T-helper 17 cell (primary cell): ENCODE results near the gene COX7A2. TPM values are rescaled to one million over a fixed set of nuclear protein-coding genes. Genes with fewer than 3 reads are reported as not detected.
A peak's percentile ranks its signal among the peaks of the same experiment; 100 is the strongest.

Experiments used
- ATAC-seq: fragments of 150-1000 bp; cut with Tn5 transposase; 2 replicates; pipeline ENCODE4 v1.10.0; 2021; ENCODE audit warnings: mild to moderate bottlenecking, moderate library complexity
- DNase-seq, 3 donors: peaks; one replicate each; pipeline versions ENCODE4 v3.0.0 to v3.0.0-alpha.2; 2020 to 2021
- H3K9me3 ChIP-seq: one replicate; pipeline ENCODE4 v1.7.0; 2013; ENCODE audit warnings: low read length, mild to moderate bottlenecking; ENCODE audit not compliant: control insufficient read depth, poor library complexity, severe bottlenecking
- H3K27ac Mint-ChIP-seq: one replicate; pipeline ENCODE4 v1.8.0; 2022; ENCODE audit warnings: mild to moderate bottlenecking, moderate library complexity, mixed read lengths
- H3K27me3 Mint-ChIP-seq: one replicate; pipeline ENCODE4 v1.8.0; 2022; ENCODE audit warnings: mixed read lengths
- H3K36me3 Mint-ChIP-seq: one replicate; pipeline ENCODE4 v1.8.0; 2022; ENCODE audit warnings: low read depth, mixed read lengths
- H3K4me1 Mint-ChIP-seq: one replicate; pipeline ENCODE4 v1.8.0; 2022; ENCODE audit warnings: mild to moderate bottlenecking, mixed read lengths
- H3K4me3 Mint-ChIP-seq: one replicate; pipeline ENCODE4 v1.8.0; 2022; ENCODE audit warnings: mild to moderate bottlenecking, moderate library complexity, mixed read lengths
- total RNA-seq, 4 donors: library from RNA in 2 of 4; stranded (reverse) in 2 of 4; gene quantifications; one replicate each; pipeline ENCODE4 v1.2.3 and lab custom pipeline; 2022 to 2026

Gene COX7A2
- total RNA-seq, 2 donors from 2014 or later: 189 to 214 TPM

DNA sequence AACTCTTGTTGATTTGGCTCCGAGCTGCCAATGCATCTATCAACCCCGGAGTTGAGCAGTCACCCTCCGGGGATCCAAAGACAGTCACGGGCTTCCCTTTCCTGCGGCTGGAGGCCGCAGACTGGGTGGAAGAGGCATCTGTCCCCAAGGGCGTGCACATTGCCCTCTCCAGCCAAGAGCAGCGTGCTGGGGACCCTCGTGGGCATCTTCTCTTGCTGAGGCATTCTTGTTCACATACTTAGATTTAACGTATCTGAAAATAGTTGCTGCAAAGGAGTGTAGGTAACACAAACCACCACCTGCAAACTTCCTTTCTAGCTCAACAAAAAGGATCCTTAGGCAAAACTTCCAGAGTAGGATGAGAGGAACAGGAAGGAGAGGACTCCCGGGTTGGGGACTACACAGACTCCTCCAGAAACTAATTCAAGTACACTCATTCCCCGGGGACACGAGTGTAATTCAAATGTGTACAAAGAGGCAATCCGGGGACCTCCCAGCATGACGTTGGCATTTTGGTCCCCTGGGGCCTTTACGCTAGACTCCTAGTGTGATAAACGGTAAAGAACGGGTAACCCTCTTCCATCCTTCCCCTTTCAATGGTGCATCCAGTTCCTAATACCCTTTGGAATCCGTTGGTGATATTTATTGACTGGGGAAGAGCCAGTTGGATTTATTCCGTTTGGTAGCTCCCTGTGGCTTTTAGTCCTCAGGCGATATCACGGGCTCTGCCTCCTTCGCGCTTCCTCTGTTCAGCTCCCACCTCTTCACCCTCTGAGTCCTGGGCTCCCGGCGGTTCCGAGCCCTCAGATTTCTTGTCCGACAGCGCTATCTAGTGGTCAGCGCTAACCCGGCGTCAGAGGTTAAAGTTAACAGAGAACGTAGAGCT is 35.1 kb downstream of the COX7A2 start:
- H3K36me3 Mint-ChIP-seq: peaks cover 10% of the 10 kb centered on the region
- H3K27me3 Mint-ChIP-seq: peaks cover 86% of the 10 kb centered on the region
- H3K9me3 ChIP-seq: no peaks in the 10 kb centered on the region
- DNase-seq (peak; percentile 57 to 76 (median 63)), ATAC-seq (peak; percentile 85)
- H3K27ac Mint-ChIP-seq: peak overlapping the region; percentile 77
- H3K4me3 Mint-ChIP-seq: peak overlapping the region; percentile 91
- H3K4me1 Mint-ChIP-seq: peaks cover 40% of the 10 kb centered on the region

DNA sequence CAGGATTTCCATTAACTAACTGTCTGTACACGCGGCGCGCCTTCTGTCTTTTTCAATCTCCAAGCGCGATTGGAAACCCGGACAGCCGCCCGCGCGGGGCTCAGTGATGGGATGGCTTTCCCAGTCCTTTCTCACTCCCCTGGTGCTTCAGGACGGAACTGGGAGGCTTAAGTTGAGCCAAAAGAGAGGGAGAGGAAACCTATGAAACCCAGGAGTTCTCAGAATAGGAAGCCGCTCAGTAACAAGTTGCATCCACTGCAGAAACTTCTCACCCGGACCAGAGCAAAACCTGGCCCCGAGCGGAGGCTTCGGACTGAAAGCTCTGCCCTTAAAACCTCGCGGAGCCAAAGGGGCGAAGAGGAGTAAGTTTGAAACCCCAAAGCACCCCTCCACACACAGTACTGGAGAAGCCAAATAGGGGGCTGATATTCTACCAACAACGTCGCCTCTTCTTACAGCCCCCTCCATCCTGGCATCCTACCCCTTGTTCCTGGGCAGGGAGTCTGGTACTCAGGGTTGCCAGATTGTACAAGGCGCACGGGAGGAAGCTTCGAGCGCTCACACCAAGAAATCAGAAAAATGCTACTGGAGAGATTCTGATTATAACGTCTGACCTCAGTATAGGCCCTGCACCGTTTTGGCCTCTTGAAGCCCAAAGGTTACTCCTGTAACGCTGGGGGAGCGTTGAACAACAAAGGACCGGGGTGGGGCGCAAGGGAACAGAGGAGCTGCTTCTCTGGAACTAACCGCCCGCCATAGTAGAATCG is 36.8 kb downstream of the COX7A2 start:
- Mint-ChIP-seq H3K36me3 (peaks cover 10% of the 10 kb centered on the region), H3K4me1 (peaks cover 48% of the 10 kb centered on the region), H3K27ac (peak overlapping the region; percentile 77), H3K4me3 (peak overlapping the region; percentile 91), H3K27me3 (peaks cover 92% of the 10 kb centered on the region)
- ATAC-seq: no peak
- DNase-seq: no peak
- no peaks in the 10 kb centered on the region for H3K9me3 ChIP-seq

DNA sequence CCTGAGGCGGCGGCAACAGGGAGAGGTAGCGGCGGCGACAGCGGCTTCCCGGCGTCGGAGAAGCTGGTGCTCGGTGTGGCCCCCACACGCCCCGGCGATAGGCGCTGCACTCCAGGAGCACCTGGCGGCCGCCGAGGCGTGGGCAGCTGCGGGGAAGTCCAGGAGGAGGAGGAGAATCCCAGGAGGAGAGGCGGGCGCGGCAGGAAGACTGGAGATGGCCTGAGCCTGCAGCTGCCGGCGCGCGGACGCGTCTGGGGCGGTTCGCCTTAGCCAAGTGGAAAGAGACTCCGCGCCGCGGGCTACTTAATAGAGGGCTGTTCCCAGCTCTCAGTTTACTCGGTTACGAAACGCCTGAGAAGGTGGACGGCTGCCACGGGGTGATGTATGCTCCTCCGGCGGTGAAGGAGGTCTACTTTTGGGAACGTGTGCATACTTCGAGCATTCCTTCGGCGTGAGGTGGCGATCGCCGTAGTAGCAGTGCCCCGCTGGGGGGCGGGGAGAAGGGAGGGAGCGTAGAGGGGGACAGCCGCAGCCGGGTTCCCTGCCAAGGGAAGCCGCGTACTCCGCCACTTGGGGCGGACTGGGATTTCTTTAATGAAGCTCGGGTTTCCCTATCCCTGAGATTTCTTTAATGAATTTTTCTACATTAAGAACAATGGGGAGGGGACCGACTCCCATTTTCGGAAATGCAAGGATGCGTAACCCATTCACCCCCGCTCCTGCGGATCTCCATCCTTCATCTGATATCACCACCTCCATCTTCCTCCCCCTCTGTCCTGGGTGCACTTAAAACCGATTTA is 37.6 kb downstream of the COX7A2 start, which contains the start of gene COL12A1:
Gene COL12A1, minus strand, starts transcription at position 278 of the 800 bp plus-strand sequence. CDS start 3,261 bp downstream, outside the sequence.
- DNase-seq: no peak
- no peaks in the 10 kb centered on the region for H3K9me3 ChIP-seq
- Mint-ChIP-seq H3K36me3 (peaks cover 10% of the 10 kb centered on the region), H3K27me3 (peaks cover 92% of the 10 kb centered on the region), H3K27ac (peak within 1 kb of the TSS; percentile 77), H3K4me3 (peak within 1 kb of the TSS; percentile 91), H3K4me1 (peaks cover 48% of the 10 kb centered on the region)
- no peak for ATAC-seq

DNA sequence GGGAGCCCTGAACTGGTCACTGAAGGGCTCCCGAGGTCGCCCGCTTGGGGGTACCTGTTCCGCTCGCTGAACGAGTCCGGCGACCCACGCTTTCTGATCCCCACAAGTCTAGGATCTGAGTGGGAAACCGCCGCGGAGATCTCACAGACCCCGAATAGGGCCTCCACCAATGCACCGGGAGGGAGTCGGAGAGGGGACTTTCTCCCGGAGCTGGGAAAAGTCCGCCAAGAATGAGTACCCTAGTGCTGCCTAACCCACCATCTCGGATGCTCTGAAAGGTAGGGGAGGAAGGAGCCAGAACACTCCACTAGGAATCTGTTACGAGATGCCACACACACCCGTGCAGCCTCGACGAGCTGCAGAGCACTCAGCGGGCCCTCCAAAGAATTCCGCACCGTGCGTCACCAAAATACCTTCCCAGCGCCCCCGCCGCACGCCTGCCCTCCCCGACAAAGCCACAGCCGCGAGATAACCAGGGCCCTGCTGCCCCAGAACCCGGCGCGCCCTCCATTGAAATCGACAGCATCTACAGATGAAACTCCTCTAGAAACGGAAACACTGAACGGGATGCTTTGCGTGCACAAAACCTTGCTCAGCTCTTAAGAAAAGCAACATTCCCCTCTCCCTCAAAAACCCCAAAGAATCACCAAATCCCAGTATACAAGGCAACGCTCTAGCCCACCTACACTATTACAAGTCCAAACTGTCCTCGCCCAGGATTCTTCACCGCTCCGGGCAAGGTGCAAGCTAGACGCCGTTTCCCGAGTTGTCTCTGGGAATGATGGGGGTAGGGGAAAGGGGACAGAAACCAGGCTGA is 38.4 kb downstream of the COX7A2 start:
- peak overlapping the region; percentile 91 for H3K4me3 Mint-ChIP-seq
- no peak for ATAC-seq
- H3K27me3 Mint-ChIP-seq: peaks cover 93% of the 10 kb centered on the region
- H3K36me3 Mint-ChIP-seq: peaks cover 10% of the 10 kb centered on the region
- no peak overlapping the region for H3K27ac Mint-ChIP-seq
- H3K9me3 ChIP-seq: no peaks in the 10 kb centered on the region
- H3K4me1 Mint-ChIP-seq: peaks cover 48% of the 10 kb centered on the region
- DNase-seq: no peak

DNA sequence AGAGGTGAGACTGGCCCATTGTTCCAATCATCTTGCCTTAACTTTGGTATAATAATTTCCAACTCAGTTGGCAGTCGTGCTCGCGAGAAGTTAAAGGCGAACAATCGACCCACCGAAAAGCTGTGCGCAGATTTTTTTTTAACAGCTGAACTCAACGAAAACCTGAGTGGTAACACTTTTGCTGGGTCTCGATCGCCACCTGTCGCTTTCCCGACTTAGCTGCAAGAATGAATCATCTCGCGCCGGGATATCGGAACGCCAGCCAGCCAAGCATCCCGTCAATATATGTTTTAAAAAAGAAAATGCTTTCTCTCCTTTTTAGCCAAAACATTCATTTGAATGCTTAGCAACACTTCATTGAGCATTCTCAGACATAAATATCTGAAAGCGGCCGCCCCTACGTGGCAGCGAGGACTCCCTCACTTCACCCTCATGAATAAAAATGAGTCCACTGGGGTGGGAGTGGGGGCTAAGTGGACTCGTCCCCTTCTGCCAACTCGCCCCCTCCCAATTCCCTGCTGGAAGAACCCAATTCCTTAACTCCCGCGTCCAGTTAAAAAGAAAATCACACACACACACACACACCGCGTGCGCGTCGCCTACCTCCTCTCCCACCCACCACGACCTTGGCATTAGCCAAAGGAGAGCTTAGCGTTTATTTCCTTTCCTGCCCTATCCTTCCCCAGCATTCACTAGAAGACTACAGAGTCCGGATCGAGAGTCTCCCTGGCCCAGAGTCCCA is 39.2 kb downstream of the COX7A2 start:
- peak overlapping the region; percentile 91 for H3K4me3 Mint-ChIP-seq
- ATAC-seq (no peak), DNase-seq (no peak)
- H3K9me3 ChIP-seq: no peaks in the 10 kb centered on the region
- peaks cover 48% of the 10 kb centered on the region for H3K4me1 Mint-ChIP-seq
- H3K27ac Mint-ChIP-seq: no peak overlapping the region
- peaks cover 10% of the 10 kb centered on the region for H3K36me3 Mint-ChIP-seq
- H3K27me3 Mint-ChIP-seq: peaks cover 94% of the 10 kb centered on the region

DNA sequence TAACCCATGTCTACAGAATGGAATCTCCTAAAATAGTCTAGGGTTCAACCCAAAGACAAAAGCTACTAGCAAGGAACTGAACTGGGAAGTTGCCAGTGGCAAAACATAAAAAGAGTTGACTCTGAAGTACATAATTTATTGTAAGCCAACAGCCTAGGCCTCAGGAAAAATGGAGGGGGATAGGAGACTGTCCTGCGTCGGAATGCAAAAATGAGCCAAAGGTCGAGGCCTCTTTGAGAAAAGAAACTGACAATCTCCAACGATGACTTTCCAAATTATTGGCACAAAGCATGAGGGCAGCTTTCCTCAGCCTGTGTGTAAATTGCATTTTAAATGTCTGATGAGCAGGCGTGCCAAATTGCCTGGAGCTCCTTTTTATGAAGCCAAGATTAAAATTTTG is 39.9 kb downstream of the COX7A2 start:
- Mint-ChIP-seq H3K27me3 (peaks cover 90% of the 10 kb centered on the region), H3K4me3 (no peak overlapping the region), H3K27ac (no peak overlapping the region), H3K36me3 (peaks cover 10% of the 10 kb centered on the region), H3K4me1 (peaks cover 43% of the 10 kb centered on the region)
- H3K9me3 ChIP-seq: no peaks in the 10 kb centered on the region
- no peak for DNase-seq
- ATAC-seq: no peak

DNA sequence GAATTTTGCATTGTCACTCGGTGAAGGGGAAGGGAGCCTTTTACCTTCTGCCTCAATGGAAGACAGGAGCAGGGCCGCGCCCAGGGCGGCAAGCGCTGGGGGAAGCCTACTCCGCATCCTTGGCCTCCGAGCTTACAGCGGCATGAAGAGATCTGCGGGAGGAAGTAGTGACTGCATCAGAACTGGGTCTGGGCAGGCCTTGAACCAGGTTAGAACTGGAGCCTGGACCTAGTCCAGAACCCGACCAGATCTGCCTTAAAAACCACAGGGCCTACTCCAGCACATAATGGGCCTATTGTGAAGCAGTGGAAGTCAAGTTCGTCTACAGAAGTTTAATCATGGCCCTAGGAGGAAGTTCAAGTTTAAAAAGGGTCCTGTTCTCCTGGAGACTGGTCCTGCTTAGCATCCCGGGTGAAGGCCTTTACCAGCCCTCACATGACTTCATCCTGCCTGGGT is 40.9 kb downstream of the COX7A2 start:
- H3K36me3 Mint-ChIP-seq: peaks cover 10% of the 10 kb centered on the region
- peaks cover 85% of the 10 kb centered on the region for H3K27me3 Mint-ChIP-seq
- no peak overlapping the region for H3K4me3 Mint-ChIP-seq
- no peak overlapping the region for H3K27ac Mint-ChIP-seq
- H3K9me3 ChIP-seq: no peaks in the 10 kb centered on the region
- ATAC-seq (no peak), DNase-seq (no peak)
- H3K4me1 Mint-ChIP-seq: peaks cover 34% of the 10 kb centered on the region

DNA sequence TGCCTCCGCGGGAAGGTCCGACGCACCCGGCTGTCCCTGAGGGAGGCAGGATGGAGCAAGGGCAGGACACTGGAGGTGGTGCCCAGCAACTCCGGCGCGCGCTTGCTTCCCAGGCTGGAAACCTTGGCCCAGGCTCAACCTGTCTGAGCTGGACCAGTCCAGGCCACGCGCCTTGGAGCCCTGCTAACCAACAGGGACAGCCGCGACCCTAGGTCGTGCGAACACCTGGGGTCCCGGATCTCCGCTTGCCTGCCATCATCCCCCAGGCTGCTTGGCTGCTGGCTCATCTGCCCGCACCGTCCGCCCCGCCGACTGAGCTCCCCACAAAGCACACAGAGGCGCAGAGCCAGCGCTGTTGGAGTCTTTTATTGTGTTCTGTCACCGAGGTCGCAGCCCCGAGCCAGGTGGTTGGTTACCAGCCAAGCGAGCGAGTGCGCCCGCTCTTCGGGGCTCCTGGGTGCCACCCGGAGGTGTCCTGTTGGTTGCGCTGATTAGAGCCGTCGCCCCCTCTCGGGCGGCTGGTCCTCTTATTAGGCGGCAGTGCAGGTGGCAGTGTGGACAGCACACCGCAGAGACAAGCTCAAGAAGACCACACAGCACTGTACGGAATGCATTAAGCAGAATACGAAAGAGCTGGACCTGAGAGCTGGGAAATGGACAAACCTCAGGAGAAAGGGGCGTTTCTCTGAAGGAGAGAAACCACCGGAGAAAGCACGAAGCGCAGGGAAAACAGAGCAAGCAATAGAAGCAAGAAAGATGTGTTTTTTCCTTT is 41.5 kb downstream of the COX7A2 start:
- ATAC-seq: peak; percentile 20
- H3K9me3 ChIP-seq: no peaks in the 10 kb centered on the region
- Mint-ChIP-seq H3K36me3 (peaks cover 5% of the 10 kb centered on the region), H3K27ac (no peak overlapping the region), H3K4me3 (no peak overlapping the region), H3K4me1 (peaks cover 28% of the 10 kb centered on the region), H3K27me3 (peaks cover 79% of the 10 kb centered on the region)
- DNase-seq: no peak

DNA sequence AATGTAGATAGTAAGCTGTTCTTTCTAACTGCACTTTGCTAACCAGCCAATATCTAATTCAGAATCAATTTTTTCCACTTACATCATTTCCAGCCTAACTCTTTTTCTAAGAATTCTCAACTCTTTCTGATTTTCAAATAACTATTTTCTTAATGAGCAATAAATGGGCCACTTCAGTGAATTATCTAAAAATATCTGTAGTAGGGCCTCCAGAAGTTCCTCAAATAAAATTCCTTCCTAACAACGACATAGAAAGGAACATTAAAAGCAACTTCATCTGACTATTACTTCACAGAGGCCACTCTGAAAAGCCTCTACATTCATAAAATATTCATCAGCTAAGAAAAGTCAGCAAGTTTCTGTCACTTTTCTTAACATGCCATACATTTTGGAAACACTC is 42.6 kb downstream of the COX7A2 start:
- Mint-ChIP-seq H3K4me3 (no peak overlapping the region), H3K4me1 (peaks cover 21% of the 10 kb centered on the region), H3K36me3 (peaks cover 5% of the 10 kb centered on the region), H3K27ac (no peak overlapping the region), H3K27me3 (peaks cover 68% of the 10 kb centered on the region)
- ATAC-seq: no peak
- DNase-seq: no peak
- H3K9me3 ChIP-seq: no peaks in the 10 kb centered on the region

DNA sequence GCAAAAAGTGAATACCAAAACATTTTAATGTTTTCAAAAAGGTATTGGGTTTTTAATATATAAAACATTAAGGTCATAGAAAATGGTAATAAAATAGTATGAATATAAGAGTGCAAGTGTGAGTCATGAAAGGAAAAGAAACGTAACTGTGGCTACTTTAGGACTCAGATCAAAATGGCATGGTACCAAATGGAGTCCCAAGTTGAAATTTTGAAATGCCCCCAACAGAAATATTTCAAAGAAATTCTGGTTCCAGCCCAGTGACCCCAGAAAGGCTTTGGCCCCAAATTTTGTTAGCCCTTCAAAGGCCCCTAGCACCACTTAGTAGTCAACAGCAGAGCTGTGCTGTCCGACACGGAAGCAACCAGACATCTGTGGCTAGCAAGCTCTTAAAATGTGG is 43.7 kb downstream of the COX7A2 start:
- Mint-ChIP-seq H3K4me1 (peaks cover 15% of the 10 kb centered on the region), H3K4me3 (no peak overlapping the region), H3K36me3 (peaks cover 2% of the 10 kb centered on the region), H3K27ac (no peak overlapping the region), H3K27me3 (peaks cover 57% of the 10 kb centered on the region)
- no peaks in the 10 kb centered on the region for H3K9me3 ChIP-seq
- ATAC-seq: no peak
- DNase-seq: no peak

DNA sequence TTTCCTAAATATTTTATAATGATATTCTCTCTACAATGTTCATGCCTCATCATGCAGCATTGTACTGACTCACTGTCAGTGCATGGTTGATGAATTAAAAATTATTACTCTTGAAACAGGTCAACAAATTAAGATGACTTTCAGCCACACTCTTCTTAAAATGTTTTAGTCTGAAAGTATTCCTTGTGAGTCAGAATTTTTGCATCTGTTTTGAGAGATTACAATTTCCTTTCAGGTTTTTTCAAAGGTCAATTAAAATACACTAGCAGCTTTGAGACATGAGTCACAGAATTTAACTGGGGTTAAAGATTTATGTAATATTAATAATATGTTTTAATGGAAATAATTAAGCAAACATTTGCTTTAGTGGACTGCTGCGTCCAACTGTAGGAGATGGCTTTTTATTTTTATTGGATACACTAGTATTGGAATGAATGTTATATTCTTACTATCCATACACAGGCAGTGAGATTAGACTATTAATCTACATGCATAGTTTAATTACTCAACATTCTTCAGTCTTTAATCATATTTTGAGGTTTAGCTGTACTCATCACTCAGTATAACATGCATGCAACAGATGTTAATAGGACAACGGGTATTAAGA is 47.4 kb downstream of the COX7A2 start:
- H3K36me3 Mint-ChIP-seq: no peaks in the 10 kb centered on the region
- ATAC-seq (no peak), DNase-seq (no peak)

More for the DNA sequence above, 47.4 kb downstream of the COX7A2 start:
- no peaks in the 10 kb centered on the region for H3K9me3 ChIP-seq
- Mint-ChIP-seq H3K27ac (no peak overlapping the region), H3K4me3 (no peak overlapping the region), H3K4me1 (no peaks in the 10 kb centered on the region), H3K27me3 (peaks cover 25% of the 10 kb centered on the region)
